ENCODE data around the gene FBXL2.
"Not testable (repeated sequence)": the region's sequence is repeated elsewhere in the genome, so short reads cannot be mapped to it uniquely, and the experiment has no call there.

Gene FBXL2

GRCh38 chr3:33273628-33274027, 3.6 kb upstream of the FBXL2 start:
- Mint-ChIP-seq H3K4me1 (ENCODE audit: low read depth) (peaks cover 3% of the 10 kb centered on the region), H3K27me3 (peaks cover 26% of the 10 kb centered on the region)

GRCh38 chr3:33278163-33278562, 921 bp downstream of the FBXL2 start:
- no peaks in the 10 kb centered on the region for H3K9me3 Mint-ChIP-seq
- peaks cover 50% of the 10 kb centered on the region for H3K27me3 Mint-ChIP-seq
- H3K4me1 Mint-ChIP-seq (ENCODE audit: low read depth): peaks cover 3% of the 10 kb centered on the region
- no peak overlapping the region for H3K4me3 Mint-ChIP-seq
- H3K27ac Mint-ChIP-seq: no peak overlapping the region
- H3K36me3 Mint-ChIP-seq (ENCODE audit: low read depth): no peaks in the 10 kb centered on the region

More at GRCh38 chr3:33273628-33274027, 3.6 kb upstream of the FBXL2 start:
- H3K9me3 Mint-ChIP-seq: no peaks in the 10 kb centered on the region
- no peak overlapping the region for H3K27ac Mint-ChIP-seq
- H3K36me3 Mint-ChIP-seq (ENCODE audit: low read depth): no peaks in the 10 kb centered on the region
- no peak overlapping the region for H3K4me3 Mint-ChIP-seq

- no peak overlapping the region for H3K27ac Mint-ChIP-seq
- no peak overlapping the region for H3K4me3 Mint-ChIP-seq
- no peaks in the 10 kb centered on the region for H3K36me3 Mint-ChIP-seq (ENCODE audit: low read depth)
- peaks cover 54% of the 10 kb centered on the region for H3K27me3 Mint-ChIP-seq
- H3K9me3 Mint-ChIP-seq: peaks cover 19% of the 10 kb centered on the region
- no peaks in the 10 kb centered on the region for H3K4me1 Mint-ChIP-seq (ENCODE audit: low read depth)
Measured at GRCh38 chr3:33287672-33288282, 10.5 kb downstream of the FBXL2 start.

GRCh38 chr3:33299395-33300081, 22.3 kb downstream of the FBXL2 start:
- no peaks in the 10 kb centered on the region for H3K36me3 Mint-ChIP-seq (ENCODE audit: low read depth)
- H3K4me1 Mint-ChIP-seq (ENCODE audit: low read depth): no peaks in the 10 kb centered on the region
- no peak overlapping the region for H3K27ac Mint-ChIP-seq
- H3K4me3 Mint-ChIP-seq: no peak overlapping the region
- no peaks in the 10 kb centered on the region for H3K27me3 Mint-ChIP-seq
- H3K9me3 Mint-ChIP-seq: no peaks in the 10 kb centered on the region

- peaks cover 6% of the 10 kb centered on the region for H3K9me3 Mint-ChIP-seq
- H3K27me3 Mint-ChIP-seq: peaks cover 8% of the 10 kb centered on the region
- H3K4me1 Mint-ChIP-seq (ENCODE audit: low read depth): no peaks in the 10 kb centered on the region
- H3K36me3 Mint-ChIP-seq (ENCODE audit: low read depth): peaks cover 6% of the 10 kb centered on the region
- no peak overlapping the region for H3K4me3 Mint-ChIP-seq
- peak overlapping the region; percentile 45 for H3K27ac Mint-ChIP-seq
Measured at GRCh38 chr3:33312361-33312760, 35.1 kb downstream of the FBXL2 start.

- Mint-ChIP-seq H3K4me3 (no peak overlapping the region), H3K27me3 (peaks cover 8% of the 10 kb centered on the region), H3K36me3 (ENCODE audit: low read depth) (peaks cover 6% of the 10 kb centered on the region), H3K4me1 (ENCODE audit: low read depth) (no peaks in the 10 kb centered on the region), H3K9me3 (peaks cover 6% of the 10 kb centered on the region), H3K27ac (no peak overlapping the region)
Measured at GRCh38 chr3:33313331-33313730, 36.1 kb downstream of the FBXL2 start.

- H3K27ac Mint-ChIP-seq: no peak overlapping the region
- peaks cover 6% of the 10 kb centered on the region for H3K9me3 Mint-ChIP-seq
- no peak overlapping the region for H3K4me3 Mint-ChIP-seq
- peaks cover 6% of the 10 kb centered on the region for H3K36me3 Mint-ChIP-seq (ENCODE audit: low read depth)
- H3K27me3 Mint-ChIP-seq: peaks cover 8% of the 10 kb centered on the region
- no peaks in the 10 kb centered on the region for H3K4me1 Mint-ChIP-seq (ENCODE audit: low read depth)
Measured at GRCh38 chr3:33314993-33315392, 37.8 kb downstream of the FBXL2 start.

GRCh38 chr3:33315826-33316225, 38.6 kb downstream of the FBXL2 start:
- Mint-ChIP-seq H3K9me3 (peaks cover 6% of the 10 kb centered on the region), H3K27me3 (peaks cover 8% of the 10 kb centered on the region), H3K27ac (no peak overlapping the region), H3K4me1 (ENCODE audit: low read depth) (no peaks in the 10 kb centered on the region), H3K4me3 (no peak overlapping the region), H3K36me3 (ENCODE audit: low read depth) (peaks cover 6% of the 10 kb centered on the region)

GRCh38 chr3:33317963-33318709, 40.9 kb downstream of the FBXL2 start:
- Mint-ChIP-seq H3K36me3 (ENCODE audit: low read depth) (no peaks in the 10 kb centered on the region), H3K4me3 (no peak overlapping the region), H3K9me3 (no peaks in the 10 kb centered on the region), H3K4me1 (ENCODE audit: low read depth) (no peaks in the 10 kb centered on the region), H3K27ac (no peak overlapping the region), H3K27me3 (peaks cover 5% of the 10 kb centered on the region)

- Mint-ChIP-seq H3K36me3 (ENCODE audit: low read depth) (no peaks in the 10 kb centered on the region), H3K4me3 (no peak overlapping the region), H3K4me1 (ENCODE audit: low read depth) (no peaks in the 10 kb centered on the region), H3K9me3 (no peaks in the 10 kb centered on the region), H3K27me3 (peaks cover 10% of the 10 kb centered on the region), H3K27ac (no peak overlapping the region)
Measured at GRCh38 chr3:33318710-33319380, 41.6 kb downstream of the FBXL2 start.

- Mint-ChIP-seq H3K4me3 (no peak overlapping the region), H3K27ac (no peak overlapping the region), H3K36me3 (ENCODE audit: low read depth) (no peaks in the 10 kb centered on the region), H3K9me3 (no peaks in the 10 kb centered on the region), H3K4me1 (ENCODE audit: low read depth) (no peaks in the 10 kb centered on the region), H3K27me3 (peaks cover 15% of the 10 kb centered on the region)
Measured at GRCh38 chr3:33322412-33322811, 45.2 kb downstream of the FBXL2 start.

GRCh38 chr3:33331414-33331813, 54.2 kb downstream of the FBXL2 start:
- Mint-ChIP-seq H3K4me3 (no peak overlapping the region), H3K4me1 (ENCODE audit: low read depth) (no peaks in the 10 kb centered on the region), H3K27ac (no peak overlapping the region), H3K36me3 (ENCODE audit: low read depth) (peaks cover 8% of the 10 kb centered on the region), H3K9me3 (peaks cover 22% of the 10 kb centered on the region), H3K27me3 (peaks cover 19% of the 10 kb centered on the region)

GRCh38 chr3:33334364-33334763, 57.1 kb downstream of the FBXL2 start:
- H3K36me3 Mint-ChIP-seq (ENCODE audit: low read depth): peaks cover 8% of the 10 kb centered on the region
- no peaks in the 10 kb centered on the region for H3K4me1 Mint-ChIP-seq (ENCODE audit: low read depth)
- no peak overlapping the region for H3K4me3 Mint-ChIP-seq
- H3K27me3 Mint-ChIP-seq: peaks cover 19% of the 10 kb centered on the region
- H3K9me3 Mint-ChIP-seq: peaks cover 22% of the 10 kb centered on the region
- H3K27ac Mint-ChIP-seq: no peak overlapping the region

- H3K27me3 Mint-ChIP-seq; H3K9me3 Mint-ChIP-seq; H3K4me1 Mint-ChIP-seq (ENCODE audit: low read depth); H3K4me3 Mint-ChIP-seq; H3K36me3 Mint-ChIP-seq (ENCODE audit: low read depth); H3K27ac Mint-ChIP-seq: not testable (repeated sequence)
Measured at GRCh38 chr3:33338936-33339465, 61.8 kb downstream of the FBXL2 start.

- no peak overlapping the region for H3K4me3 Mint-ChIP-seq
- H3K27me3 Mint-ChIP-seq: peaks cover 7% of the 10 kb centered on the region
- H3K36me3 Mint-ChIP-seq (ENCODE audit: low read depth): no peaks in the 10 kb centered on the region
- H3K9me3 Mint-ChIP-seq: no peaks in the 10 kb centered on the region
- H3K4me1 Mint-ChIP-seq (ENCODE audit: low read depth): no peaks in the 10 kb centered on the region
- H3K27ac Mint-ChIP-seq: no peak overlapping the region
Measured at GRCh38 chr3:33339758-33340157, 62.5 kb downstream of the FBXL2 start.
